Activated T-cell treated with anti-CD3 and anti-CD28 coated beads for 4 hours (primary cell): ENCODE data around the gene WDR44.
A peak's percentile ranks its signal among the peaks of the same experiment; 100 is the strongest.
"Not testable (repeated sequence)": the region's sequence is repeated elsewhere in the genome, so short reads cannot be mapped to it uniquely, and the experiment has no call there.

Experiments used
- DNase-seq: peaks from one replicate; pipeline ENCODE4 v3.0.0-alpha.2; 2020

The WDR44 gene, protein sequence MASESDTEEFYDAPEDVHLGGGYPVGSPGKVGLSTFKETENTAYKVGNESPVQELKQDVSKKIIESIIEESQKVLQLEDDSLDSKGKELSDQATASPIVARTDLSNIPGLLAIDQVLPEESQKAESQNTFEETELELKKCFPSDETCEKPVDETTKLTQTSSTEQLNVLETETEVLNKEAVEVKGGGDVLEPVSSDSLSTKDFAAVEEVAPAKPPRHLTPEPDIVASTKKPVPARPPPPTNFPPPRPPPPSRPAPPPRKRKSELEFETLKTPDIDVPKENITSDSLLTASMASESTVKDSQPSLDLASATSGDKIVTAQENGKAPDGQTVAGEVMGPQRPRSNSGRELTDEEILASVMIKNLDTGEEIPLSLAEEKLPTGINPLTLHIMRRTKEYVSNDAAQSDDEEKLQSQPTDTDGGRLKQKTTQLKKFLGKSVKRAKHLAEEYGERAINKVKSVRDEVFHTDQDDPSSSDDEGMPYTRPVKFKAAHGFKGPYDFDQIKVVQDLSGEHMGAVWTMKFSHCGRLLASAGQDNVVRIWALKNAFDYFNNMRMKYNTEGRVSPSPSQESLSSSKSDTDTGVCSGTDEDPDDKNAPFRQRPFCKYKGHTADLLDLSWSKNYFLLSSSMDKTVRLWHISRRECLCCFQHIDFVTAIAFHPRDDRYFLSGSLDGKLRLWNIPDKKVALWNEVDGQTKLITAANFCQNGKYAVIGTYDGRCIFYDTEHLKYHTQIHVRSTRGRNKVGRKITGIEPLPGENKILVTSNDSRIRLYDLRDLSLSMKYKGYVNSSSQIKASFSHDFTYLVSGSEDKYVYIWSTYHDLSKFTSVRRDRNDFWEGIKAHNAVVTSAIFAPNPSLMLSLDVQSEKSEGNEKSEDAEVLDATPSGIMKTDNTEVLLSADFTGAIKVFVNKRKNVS

DNA sequence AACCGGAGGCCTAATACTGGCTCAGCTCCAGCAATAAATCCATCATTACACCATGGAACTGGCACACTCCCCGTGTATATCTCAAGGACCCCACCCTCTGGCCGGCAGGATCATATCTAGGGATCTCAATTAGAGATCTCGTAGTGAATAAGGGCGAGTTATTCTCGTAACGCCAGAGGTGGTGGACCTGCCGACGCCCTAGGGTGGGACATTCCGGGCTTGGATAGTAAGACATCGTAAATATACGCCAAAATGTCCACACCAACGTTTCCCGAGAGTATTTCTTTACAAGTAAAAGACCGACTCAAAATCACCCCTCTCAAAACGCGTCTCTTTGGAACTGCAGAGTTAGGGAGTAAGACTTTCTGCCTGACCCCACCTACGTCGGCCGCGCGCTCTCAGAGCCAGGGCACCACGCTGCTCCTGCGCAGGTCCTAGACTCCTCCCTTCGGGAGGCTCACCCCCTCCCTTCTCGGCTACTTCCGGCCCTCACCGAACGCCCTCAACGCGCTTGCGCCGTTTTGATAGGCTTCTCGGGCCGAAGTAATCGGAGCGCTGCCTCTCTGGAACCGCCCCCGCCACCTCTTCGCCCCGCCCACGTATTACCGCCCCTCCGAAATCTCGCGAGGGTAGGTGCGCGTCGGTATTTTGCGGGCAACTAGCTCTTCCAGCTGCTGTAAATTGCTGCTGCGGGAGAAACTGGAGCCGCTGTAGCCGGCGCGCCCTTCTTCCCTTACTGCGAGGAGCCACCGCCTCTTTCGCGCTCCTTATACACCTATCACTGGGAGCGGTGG lies at the start of gene WDR44:
TSS of gene WDR44 (plus strand) at position 643 of the 794 bp plus-strand sequence. CDS start 398 bp downstream, outside the sequence.
- DNase-seq: peak; percentile 93

DNA sequence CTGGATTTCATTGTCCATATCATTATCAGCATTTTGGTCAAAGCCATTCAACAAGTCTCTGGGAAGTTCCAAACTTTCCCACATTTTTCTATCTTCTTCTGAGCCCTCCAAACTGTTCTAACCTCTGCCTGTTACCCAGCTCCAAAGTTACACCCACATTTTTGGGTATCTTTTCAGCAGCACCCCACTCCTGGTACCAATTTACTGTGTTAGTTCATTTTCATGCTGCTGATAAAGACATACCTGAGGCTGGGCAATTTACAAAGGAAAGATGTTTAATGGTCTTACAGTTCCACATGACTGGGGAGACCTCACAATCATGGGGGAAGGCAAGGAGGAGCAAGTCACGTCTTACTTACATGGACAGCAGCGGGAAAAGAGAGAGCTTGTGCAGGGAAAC lies 40.1 kb upstream of the WDR44 start:
- not testable (repeated sequence) for DNase-seq

DNA sequence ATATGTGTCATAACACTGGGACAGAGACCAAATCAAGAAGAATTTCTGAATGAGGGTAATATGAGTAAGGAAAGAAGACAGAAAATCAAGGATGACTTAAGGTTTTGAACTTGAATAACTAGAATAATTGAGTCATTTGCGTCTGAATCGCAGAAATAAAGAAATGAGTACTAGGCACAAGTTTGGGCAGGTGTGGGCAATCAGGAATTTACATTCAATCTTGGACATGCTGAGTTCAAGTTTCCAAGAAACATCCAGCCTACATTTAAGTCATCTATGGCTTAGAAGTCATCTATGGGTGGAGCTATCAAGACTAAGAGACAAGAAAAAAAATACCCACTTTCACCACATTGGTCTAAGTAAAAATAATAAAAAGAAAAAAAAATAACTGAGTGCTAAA lies 30.4 kb upstream of the WDR44 start:
- DNase-seq: no peak

DNA sequence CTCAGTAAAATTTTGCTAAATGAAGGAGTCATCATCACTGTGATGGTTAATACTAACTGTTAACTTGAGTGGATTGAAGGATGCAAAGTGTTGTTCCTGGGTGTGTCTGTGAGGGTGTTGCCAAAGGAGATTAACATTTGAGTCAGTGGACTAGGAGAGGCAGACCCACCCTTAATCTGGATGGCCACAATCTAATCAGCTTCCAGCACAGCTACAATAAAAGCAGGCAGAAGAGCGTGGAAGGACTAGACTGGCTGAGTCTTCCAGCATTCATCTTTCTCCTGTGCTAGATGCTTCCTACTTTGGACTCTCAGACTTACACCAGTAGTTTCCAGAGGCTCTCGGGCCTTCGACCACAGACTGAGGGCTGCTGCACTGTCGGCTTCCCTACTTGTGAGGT lies 21.3 kb upstream of the WDR44 start:
- DNase-seq: no peak

DNA sequence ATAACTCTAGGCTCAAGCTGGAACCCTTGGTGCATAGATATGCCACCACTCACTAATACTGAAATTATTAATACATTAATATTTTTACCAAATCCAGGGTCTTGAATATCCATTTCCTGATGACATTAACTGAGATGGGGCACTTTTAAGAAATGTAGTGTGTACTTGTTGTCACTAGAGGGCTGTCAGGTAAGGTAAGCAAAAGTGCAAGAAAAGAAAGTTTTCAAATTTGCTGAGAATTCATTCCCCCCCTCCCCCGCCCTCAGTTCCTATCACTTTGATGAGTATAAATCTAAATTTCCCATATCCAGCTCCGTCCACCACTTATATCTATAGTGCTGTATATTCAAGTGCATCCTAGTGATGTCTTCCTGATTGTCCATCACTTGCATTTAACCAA lies 20.5 kb upstream of the WDR44 start:
- no peak for DNase-seq

DNA sequence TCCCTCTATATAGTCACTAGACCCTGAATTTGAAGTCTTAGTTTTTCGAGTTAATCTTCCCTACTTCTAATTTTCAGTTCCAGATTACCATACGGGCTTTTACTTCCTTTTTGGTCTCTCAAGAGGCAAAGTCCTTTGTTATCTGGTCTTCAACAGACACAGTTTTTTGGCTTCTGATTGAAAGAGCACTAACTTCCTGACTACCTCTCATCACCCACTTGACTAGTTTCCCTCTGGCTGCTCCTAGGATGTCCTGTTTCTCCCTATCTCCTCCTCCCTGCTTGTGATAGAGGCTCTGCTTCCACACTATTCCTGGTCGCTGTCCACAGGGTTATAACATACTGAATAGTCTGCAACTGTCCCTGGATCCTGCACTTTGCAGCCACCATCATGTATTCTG lies 16.7 kb upstream of the WDR44 start:
- no peak for DNase-seq

DNA sequence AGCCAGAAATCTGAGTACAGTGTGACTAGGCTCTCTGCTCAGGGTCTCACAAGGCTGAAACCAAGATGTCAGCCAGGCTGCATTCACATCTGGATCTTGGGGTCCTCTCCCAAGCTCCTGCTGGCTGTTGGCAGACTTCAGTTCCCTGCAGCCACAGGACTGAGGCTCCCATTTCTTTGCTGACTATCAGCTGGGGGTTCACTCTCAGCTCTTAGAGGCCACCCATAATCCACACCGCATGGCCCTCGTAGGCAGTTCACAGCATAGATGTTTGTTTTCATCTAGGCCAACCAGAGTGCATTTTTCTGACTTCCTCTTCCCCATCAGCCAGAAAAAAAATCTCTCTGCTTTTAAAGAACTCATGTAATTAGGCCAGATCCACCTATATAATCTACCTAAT lies 8.2 kb upstream of the WDR44 start:
- no peak for DNase-seq

DNA sequence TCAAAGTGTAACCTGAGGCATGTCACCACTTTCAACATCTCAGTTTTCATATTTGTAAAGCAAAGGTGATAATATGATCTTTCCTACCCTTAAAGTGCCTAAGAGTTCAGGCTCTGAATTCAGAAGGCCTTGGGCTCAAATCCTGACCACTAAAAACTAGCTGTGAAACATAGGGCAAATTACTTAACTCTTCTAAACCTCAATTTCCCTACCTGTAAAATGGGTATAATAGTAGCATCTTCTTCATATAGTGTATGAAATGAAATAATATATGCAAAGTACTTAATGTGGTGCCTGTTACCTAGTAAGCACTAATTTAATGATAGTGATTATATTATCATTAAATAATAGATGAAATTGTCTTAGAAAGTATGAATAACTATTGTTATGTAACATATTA lies 7.0 kb upstream of the WDR44 start:
- no peak for DNase-seq

DNA sequence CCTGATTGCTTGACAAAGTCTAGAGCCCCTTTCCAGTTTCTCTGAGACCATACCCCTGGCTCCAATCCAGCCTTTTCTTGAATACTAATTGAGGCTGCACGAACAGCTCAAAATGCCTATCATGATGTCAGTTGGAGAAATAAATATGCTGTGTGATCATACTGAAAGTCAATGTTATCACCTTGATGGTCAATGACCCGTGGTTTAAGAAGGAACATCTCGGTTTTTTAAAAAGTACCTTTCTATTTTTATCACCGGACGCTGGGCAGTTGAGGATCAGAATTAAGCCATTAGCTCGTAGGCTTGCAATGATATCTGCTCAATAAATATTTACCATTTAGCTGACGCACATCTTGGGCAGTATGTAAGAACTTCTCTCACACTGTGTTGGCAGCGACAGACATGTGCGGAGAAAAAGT lies 852 bp upstream of the WDR44 start:
- no peak for DNase-seq

DNA sequence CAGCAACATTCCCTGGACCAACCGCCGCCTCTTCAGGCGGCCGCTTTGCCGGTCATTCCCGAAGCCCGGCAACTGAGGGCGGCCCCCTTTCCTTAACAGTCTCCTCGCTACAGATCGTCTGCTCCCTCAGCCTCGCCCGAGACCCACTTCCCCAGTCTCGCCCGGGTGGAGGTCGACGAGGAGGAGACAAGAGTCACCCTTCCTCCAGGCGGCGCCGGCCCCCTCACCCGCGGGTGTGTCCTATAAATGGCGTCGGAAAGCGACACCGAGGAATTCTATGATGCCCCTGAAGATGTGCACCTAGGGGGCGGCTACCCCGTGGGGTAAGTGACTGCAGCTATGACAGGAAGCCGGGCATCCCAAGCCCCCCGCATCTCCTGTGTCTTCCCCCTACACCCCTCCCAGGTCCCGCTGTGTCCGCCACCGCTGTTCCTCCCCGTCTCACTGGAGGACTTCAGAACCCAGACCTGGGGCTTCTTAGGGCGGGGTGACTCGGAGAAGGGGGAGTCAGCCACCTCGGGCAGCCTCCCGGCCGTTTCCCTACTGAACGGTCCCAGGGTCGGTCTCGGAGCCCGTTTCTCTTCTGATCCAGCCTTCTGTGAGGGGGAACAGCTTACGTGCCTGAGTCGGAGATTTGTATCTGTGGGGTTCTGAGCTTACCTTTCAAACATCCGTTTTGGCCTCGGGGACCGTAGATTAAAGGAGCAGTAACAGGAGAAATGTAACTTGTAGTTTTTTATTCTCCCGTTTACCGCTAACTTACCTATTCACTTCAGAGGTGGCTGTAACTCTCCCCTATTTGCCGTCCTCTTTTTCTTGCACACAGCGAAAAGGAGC lies 570 bp downstream of the WDR44 start:
- peak; percentile 26 for DNase-seq

DNA sequence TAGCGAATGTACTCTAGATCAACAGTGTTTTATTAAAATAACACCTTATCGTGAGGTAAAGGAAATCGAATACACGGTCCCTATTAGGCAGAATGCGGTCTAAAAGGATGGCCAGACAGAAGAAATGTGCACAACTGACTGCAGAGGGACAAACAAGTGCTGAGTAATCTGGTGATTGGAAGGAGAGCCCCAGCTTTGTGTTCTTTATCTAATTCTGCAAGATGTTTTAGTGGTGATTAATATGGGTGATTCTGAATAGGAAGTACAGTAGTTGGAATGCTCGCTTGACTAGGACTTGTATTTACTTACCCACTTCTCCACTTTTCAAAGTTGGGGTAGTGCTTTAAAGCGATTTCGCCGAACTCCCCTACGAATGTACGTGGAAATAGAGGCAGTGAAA lies 1.2 kb downstream of the WDR44 start:
- DNase-seq: no peak

DNA sequence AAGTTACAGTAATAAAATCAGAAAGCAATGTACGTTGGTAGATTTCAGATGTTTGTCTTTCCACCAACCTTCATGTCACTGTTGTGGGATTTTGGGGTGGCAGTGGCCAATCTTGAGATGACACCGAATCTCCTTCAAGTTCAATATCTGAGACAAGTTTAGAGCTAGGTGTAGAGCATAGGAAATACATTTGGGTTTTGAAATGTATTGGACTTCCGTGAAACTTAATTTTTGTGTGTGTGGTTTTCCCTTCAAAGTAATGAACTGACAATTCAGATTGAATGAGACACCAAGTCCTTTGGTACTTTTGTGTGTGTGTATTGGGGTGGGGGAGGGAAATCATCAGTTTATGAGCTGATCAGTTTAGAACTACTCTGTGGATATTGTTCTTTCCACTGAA lies 1.8 kb downstream of the WDR44 start:
- DNase-seq: no peak

DNA sequence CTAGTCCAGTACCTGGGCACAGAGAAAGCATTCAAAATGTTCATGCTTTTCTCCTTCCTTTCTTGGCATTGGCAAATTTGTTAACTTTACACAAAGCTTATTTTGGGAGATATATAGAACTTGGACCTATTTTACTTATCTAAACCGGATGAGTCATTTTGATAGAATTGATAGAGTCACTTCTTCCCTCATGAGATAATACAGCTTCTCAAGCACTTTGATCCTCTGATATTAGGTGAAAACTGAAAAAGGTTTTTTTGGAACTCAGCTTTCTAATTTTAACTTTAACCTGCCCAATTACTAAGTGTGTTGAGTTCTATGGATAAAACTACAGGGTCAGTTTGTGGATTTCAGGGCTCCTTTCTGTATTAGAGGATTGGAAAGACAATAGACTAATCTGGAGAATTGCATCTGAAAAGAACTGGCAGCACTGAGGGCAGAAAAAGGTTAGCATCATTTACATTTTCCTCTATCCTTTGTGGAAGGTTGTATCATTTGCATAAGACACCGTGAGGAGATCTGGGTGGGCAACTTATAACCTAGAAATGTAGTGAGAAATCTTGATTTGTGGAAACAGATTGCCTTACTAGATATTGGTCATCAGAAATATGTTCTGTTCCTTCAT lies 2.4 kb downstream of the WDR44 start:
- DNase-seq: no peak

DNA sequence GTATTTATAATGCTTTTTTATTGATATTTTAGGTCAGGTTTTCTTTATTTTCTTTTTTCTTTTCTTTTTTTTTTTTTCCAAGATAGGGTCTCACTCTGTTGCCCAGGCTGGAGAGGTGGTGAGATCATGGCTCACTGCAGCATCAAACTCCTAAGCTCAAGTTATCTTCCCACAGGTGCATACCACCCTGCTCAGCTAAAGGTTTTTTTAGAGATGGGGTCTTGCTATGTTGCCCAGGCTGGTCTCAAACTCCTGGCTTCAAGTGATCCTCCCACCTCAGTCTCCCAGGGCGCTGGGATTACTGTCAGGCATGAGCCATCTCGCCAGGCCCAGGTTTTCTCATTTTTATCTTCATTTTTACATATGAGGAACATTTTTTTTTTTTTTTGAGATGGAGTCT lies 3.3 kb downstream of the WDR44 start:
- DNase-seq: no peak

DNA sequence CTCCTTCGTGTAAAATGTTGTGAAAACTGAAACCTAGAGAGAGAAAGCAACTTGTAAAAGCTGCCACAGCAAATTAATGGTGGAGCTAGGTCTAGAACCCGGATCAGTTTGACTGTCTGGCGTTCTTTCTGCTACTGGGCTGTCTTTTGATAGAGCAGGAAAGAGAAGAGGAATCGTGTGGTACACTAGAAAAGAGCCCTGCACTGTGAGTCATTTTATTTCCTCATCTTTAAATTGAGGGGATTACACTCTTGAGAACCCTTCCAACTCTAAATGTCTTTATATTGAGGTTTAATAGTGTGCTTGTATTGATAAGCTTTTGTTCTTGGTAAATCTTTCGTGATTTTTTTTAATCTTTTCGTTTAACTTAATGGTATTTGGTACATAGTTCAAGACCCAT lies 4.3 kb downstream of the WDR44 start:
- DNase-seq: no peak

DNA sequence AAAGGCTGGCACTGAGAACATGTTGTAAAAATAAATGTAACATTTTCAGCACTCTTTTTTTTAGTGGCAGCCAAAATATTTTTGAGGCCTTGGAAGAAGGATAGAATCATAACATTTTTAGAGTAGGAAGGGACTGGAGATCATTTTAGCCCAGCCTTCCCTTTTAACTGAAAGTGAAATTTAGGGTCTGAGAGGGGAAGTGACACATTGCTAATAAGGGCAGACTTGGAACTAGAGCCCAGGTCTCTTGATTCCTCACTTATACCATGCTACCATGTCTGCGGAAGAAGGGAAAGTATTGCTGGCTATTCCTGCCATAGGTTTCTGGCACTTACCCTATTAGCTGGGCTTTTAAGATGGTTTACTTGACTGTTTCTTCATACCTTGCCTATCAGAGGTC lies 4.8 kb downstream of the WDR44 start:
- no peak for DNase-seq

DNA sequence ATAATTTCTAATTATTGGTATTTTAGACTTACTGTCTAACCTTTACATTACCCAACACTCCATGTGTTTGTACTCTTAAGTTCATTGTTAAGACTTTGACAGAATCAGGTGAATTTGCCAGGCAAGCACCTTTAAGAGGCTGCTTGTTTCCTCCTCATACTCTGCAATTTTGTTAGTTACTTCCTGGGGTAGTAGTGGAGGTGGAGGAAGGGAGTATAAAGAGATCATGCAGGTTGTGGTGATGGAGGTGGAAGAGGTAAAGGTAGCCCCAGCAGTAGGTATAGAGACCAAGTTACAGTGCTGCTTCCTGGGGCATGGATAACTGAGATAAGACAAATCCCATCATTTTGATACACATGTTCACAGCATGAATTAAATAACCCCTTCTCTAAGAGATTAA lies 6.7 kb downstream of the WDR44 start:
- DNase-seq: no peak

DNA sequence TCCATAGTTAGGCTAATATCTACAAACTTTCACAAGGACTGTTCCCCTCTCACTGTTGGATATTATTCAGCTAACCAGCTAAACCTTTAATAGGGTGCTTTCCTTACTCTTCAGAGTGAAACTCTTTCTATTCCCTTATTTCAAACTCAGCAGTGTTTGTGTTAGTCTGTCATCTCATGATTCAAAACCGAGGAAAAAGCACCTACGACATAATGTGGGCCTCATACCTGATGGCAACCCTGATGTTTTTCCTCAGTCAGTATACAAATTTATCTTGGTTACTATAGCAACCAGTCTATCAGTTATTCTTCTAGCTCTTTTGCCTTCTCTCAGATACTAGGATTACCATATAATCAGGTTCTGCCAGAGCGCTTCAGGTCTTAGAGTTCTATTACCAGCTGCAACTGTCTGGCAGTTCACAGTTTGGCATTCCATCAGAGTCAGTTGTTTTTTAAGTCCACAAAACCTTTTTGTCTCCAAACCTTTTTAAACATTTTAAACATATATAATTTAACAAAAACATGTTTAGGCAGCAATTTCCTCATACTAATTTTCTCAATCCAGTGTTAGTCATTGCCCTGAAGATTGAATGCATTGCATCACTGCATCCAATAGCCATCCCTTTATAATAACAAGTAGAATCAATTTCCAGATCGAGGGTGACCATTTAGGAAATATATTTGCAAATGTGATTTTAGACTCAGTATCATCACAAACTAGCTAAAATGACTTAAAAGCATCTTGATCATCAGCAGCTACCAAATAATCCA lies 7.4 kb downstream of the WDR44 start:
- no peak for DNase-seq

DNA sequence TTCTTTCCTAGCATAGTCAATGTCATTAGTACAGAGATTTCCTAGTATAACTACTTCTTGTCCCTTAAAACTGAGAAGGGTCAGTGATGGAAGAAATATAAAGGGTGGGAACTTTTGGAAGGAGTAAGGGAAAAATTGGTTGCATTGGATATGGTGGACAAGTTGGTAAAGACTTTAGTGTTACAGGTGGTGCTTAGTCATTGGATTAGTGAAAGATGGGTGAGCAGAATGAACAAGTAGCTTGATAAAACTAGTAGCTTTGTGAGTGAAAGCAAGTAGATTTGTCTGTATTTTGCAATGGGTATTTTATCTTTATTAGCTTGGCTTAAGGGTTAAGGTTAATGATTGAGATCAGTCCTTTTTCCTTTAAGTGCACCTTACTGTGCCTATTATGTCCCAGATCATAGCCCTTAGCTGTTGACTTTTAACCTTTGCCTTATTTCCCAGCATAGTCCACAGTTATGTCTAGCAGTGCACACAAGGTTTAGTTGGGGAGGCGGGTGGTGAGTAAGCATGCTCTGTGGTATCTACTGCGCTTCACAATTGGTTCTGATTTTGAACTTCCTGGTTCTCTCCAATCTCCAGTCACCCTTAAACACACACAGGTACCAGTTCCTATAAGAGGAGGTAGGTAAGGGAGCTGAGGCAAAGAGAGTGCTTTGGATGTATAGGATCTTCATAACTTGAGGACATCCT lies 9.5 kb downstream of the WDR44 start:
- DNase-seq: no peak

DNA sequence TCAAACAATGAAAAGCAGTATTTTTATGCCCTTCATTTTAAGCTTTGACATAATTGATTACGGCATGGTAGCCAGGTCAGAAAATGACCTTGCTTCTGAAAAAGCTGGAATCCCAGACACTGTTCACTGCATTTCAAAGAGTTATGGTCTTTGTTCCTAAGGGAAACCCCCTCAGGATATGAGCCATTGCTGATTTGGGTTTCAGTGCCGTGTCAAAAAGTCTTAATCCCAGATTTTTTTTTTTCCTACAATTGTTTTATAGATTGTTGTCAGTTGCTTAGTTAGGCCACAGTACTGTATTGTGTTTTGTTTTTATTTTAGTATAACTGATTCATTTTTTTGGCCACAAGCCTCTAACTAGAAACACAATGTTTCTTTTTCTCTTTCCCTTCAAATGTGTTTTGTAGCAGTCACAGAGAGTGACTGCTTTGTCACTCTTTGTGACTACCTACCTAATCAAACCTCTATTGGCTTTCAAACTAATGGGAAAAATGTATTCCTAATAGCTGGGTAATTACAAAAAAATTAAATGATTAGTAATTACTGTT lies 10.3 kb downstream of the WDR44 start:
- no peak for DNase-seq
